GM12878 (cell line): ENCODE measurements around the gene POT1. TPM values are rescaled to one million over a fixed set of nuclear protein-coding genes. Genes with fewer than 3 reads are reported as not detected.

Experiments
- PML ChIP-seq: IDR thresholded peaks from 2 replicates; pipeline ENCODE4 v1.6.1; 2012; ENCODE audit warnings: low read length, inconsistent platforms
- RELA ChIP-seq: fragments of 450-650 bp; IDR thresholded peaks from 2 replicates; pipeline ENCODE4 v1.8.0; 2014; ENCODE audit warnings: borderline replicate concordance; ENCODE audit not compliant: partially characterized antibody
- SMAD5 ChIP-seq: IDR thresholded peaks from 2 replicates; pipeline ENCODE4 v1.6.1; 2016; ENCODE audit warnings: antibody characterized with exemption, low read depth
- ZBTB4 ChIP-seq: fragments of 450-650 bp; formaldehyde crosslinking; IDR thresholded peaks from 2 replicates; pipeline ENCODE4 v1.4.0; 2022; ENCODE audit warnings: mild to moderate bottlenecking, moderate library complexity
- polyA plus RNA-seq, 11 experiments: library from polyadenylated mRNA; depleted of rRNA in 4 of 11; unstranded in 6 of 11; stranded (reverse) in 5 of 11; fragments of >200 nt; fragmentation: Nextera tagmentation in 4 of 11; fragmentation: Illumina TruSeq in 1 of 11; extraction: Ambion mirVana in 4 of 11; extraction: Trizol in 1 of 11; gene quantifications; 1 replicate in 1 of 11; 2 replicates in 10 of 11; pipeline versions ENCODE4 v1.2.1 to v1.2.3, GENCODE V29; 2011 to 2016; ENCODE audit warnings: inconsistent platforms in 2 of 11, missing spikeins in 2 of 11, low read depth in 1 of 11
- total RNA-seq, 4 experiments: library from RNA; depleted of rRNA in 3 of 4; stranded (reverse); fragments of >200 nt in 3 of 4; fragmentation: Illumina TruSeq in 1 of 4; extraction: Trizol in 1 of 4; gene quantifications; 2 replicates each; pipeline versions ENCODE4 v1.2.1 to v1.2.3, GENCODE V29; 2013 to 2021

The POT1 gene
- total and polyA plus RNA-seq, 10 of the 15 experiments (the other 5 are each of a cell fraction or from before 2014, with no cell fraction given) = 16.3 to 87.0 (median 33.9) TPM

- TF ChIP-seq ZBTB4 (CRISPR knock-in tag) (no peak), SMAD5 (no peak), PML (no peak), RELA (no peak)
Measured at GRCh38 chr7:124773339-124773738, 156.3 kb downstream of the POT1 start (continued).

Other genes starting within 250 kb of the POT1 start
- gene GPR37, start 164.0 kb downstream of the POT1 start, total RNA-seq (2014; rRNA removed) = not detected in 2 replicates
- gene GPR37, start 164.0 kb downstream of the POT1 start, total RNA-seq (2014; rRNA removed; fragmentation: Illumina TruSeq; extraction: Trizol) = not detected in 2 replicates
- gene GPR37, start 164.0 kb downstream of the POT1 start, total RNA-seq (2021) = not detected in 2 replicates
- gene GPR37, start 164.0 kb downstream of the POT1 start, polyA plus RNA-seq (2011; rRNA removed) = not detected in 2 replicates
- gene GPR37, start 164.0 kb downstream of the POT1 start, polyA plus RNA-seq (2014; fragmentation: Illumina TruSeq; extraction: Trizol) = not detected in 2 replicates
- gene GPR37, start 164.0 kb downstream of the POT1 start, polyA plus RNA-seq (2014; fragmentation: Nextera tagmentation; extraction: Ambion mirVana) = under 1 TPM in 1 of 2 experiments, not detected in 1; 0.02 TPM
- not detected in 2 replicates for gene GPR37, start 164.0 kb downstream of the POT1 start, polyA plus RNA-seq (2014; rRNA removed)
- not detected for gene GPR37, start 164.0 kb downstream of the POT1 start, polyA plus RNA-seq (2016; fragmentation: Nextera tagmentation; extraction: Ambion mirVana)